Hepatocyte (in vitro differentiated cells): ENCODE results near the gene NADSYN1. TPM values are rescaled to one million over a fixed set of nuclear protein-coding genes. Genes with fewer than 3 reads are reported as not detected.
A peak's percentile ranks its signal among the peaks of the same experiment; 100 is the strongest.

Source experiments
- DNase-seq: peaks from one replicate; pipeline ENCODE4 v3.0.0-alpha.2; 2016; ENCODE audit warnings: low spot score
- H2AFZ ChIP-seq: fragments of 200-600 bp; sonication (generic); 2 replicates; pipeline ENCODE4 v1.6.0; 2016; ENCODE audit warnings: antibody characterized with exemption, mild to moderate bottlenecking
- H3K27ac ChIP-seq: fragments of 200-600 bp; sonication (generic); 2 replicates; pipeline ENCODE4 v1.5.1; 2016; ENCODE audit warnings: mild to moderate bottlenecking
- H3K27me3 ChIP-seq: fragments of 200-600 bp; sonication (generic); 2 replicates; pipeline ENCODE4 v1.6.1; 2016
- H3K36me3 ChIP-seq: fragments of 200-600 bp; sonication (generic); replicated peaks from 2 replicates; pipeline ENCODE4 v1.5.1; 2016; ENCODE audit warnings: low read depth; ENCODE audit not compliant: insufficient read depth
- H3K4me1 ChIP-seq: fragments of 200-600 bp; sonication (generic); 2 replicates; pipeline ENCODE4 v1.5.1; 2016; ENCODE audit warnings: mild to moderate bottlenecking, moderate library complexity; ENCODE audit not compliant: insufficient read depth
- H3K4me2 ChIP-seq: fragments of 200-600 bp; sonication (generic); 2 replicates; pipeline ENCODE4 v1.6.0; 2016
- H3K4me3 ChIP-seq: fragments of 200-600 bp; sonication (generic); 2 replicates; pipeline ENCODE4 v1.5.1; 2016; ENCODE audit warnings: mild to moderate bottlenecking
- H3K79me2 ChIP-seq: fragments of 200-600 bp; sonication (generic); 2 replicates; pipeline ENCODE4 v1.6.0; 2017; ENCODE audit warnings: mild to moderate bottlenecking
- H3K9me2 ChIP-seq: fragments of 200-600 bp; sonication (generic); replicated peaks from 2 replicates; pipeline ENCODE4 v1.6.0; 2017; ENCODE audit warnings: mild to moderate bottlenecking; ENCODE audit not compliant: insufficient read depth
- H3K9me3 ChIP-seq: fragments of 200-600 bp; sonication (generic); 2 replicates; pipeline ENCODE4 v1.5.1; 2016; ENCODE audit warnings: low read depth, mild to moderate bottlenecking
- H4K20me1 ChIP-seq: fragments of 200-600 bp; sonication (generic); 2 replicates; pipeline ENCODE4 v1.6.0; 2016; ENCODE audit warnings: mild to moderate bottlenecking; ENCODE audit not compliant: insufficient read depth, poor library complexity, severe bottlenecking
- CTCF ChIP-seq: fragments of 200-600 bp; sonication (generic); IDR thresholded peaks from 2 replicates; pipeline ENCODE4 v1.5.1; 2016; ENCODE audit warnings: antibody characterized with exemption, mild to moderate bottlenecking; ENCODE audit not compliant: poor library complexity
- EZH2 ChIP-seq: fragments of 200-600 bp; sonication (generic); IDR thresholded peaks from 2 replicates; pipeline ENCODE4 v1.6.1; 2016; ENCODE audit warnings: antibody characterized with exemption, mild to moderate bottlenecking, borderline replicate concordance
- EZH2phosphoT487 ChIP-seq: fragments of 200-600 bp; sonication (generic); IDR thresholded peaks from one replicate; pipeline ENCODE4 v1.6.1; 2018; ENCODE audit warnings: antibody characterized with exemption, mild to moderate bottlenecking, low read depth, moderate library complexity; ENCODE audit not compliant: unreplicated experiment, severe bottlenecking
- WGBS: methylation state at CpG from one replicate; pipeline ENCODE4 v1.1.6; 2016; ENCODE audit warnings: low lambda C conversion rate; ENCODE audit errors: missing lambda C conversion rate; 5-methylcytosine and 5-hydroxymethylcytosine counted together
- polyA plus RNA-seq: library from polyadenylated mRNA; unstranded; fragments of >200 nt; fragmentation: Nextera tagmentation; extraction: Ambion mirVana; gene quantifications from 2 replicates; pipeline ENCODE4 v1.2.1, GENCODE V29; 2016
- total RNA-seq: library from RNA; depleted of rRNA; stranded (reverse); fragments of >200 nt; gene quantifications from 2 replicates; pipeline ENCODE4 v1.2.3, GENCODE V29; 2014

Gene NADSYN1
- total and polyA plus RNA-seq, 2 experiments from 2014 or later = 42.0 to 43.7 TPM

GRCh38 chr11:71432761-71433647 lies 20.0 kb upstream of the NADSYN1 start:
- 90% methylated on average over 7 of the region's 7 CpGs for WGBS
- H3K9me2 ChIP-seq = no peaks in the 10 kb centered on the region
- H3K79me2 ChIP-seq = no peaks in the 10 kb centered on the region
- H3K4me2 ChIP-seq = peak overlapping the region; percentile 42
- H3K36me3 ChIP-seq = no peaks in the 10 kb centered on the region
- peak overlapping the region; percentile 83 for H3K27ac ChIP-seq
- H3K27me3 ChIP-seq = no peaks in the 10 kb centered on the region
- H4K20me1 ChIP-seq = no peaks in the 10 kb centered on the region
- no peaks in the 10 kb centered on the region for H3K9me3 ChIP-seq
- no peak overlapping the region for H2AFZ ChIP-seq
- no peak for DNase-seq
- no peak overlapping the region for H3K4me3 ChIP-seq
- TF ChIP-seq CTCF = no peak
- TF ChIP-seq EZH2phosphoT487 = no peak
- TF ChIP-seq EZH2 = no peak
- H3K4me1 ChIP-seq = peaks cover 18% of the 10 kb centered on the region

GRCh38 chr11:71433648-71434450 lies 19.2 kb upstream of the NADSYN1 start:
- no peaks in the 10 kb centered on the region for H3K36me3 ChIP-seq
- H3K4me3 ChIP-seq = no peak overlapping the region
- peak; percentile 77 for DNase-seq
- H3K9me3 ChIP-seq = no peaks in the 10 kb centered on the region
- TF ChIP-seq EZH2phosphoT487 (no peak), EZH2 (no peak)
- no peaks in the 10 kb centered on the region for H3K79me2 ChIP-seq
- H3K27me3 ChIP-seq = no peaks in the 10 kb centered on the region
- peak overlapping the region; percentile 83 for H3K27ac ChIP-seq
- no peak overlapping the region for H3K4me2 ChIP-seq
- H3K4me1 ChIP-seq = peaks cover 18% of the 10 kb centered on the region
- H2AFZ ChIP-seq = no peak overlapping the region
- no peaks in the 10 kb centered on the region for H3K9me2 ChIP-seq
- WGBS = 87% methylated on average over 18 of the region's 19 CpGs
- no peaks in the 10 kb centered on the region for H4K20me1 ChIP-seq

- no peaks in the 10 kb centered on the region for H3K36me3 ChIP-seq
- WGBS = 93% methylated on average over 18 of the region's 18 CpGs
- DNase-seq = no peak
Observed at GRCh38 chr11:71434576-71435130, 18.4 kb upstream of the NADSYN1 start.

More at GRCh38 chr11:71434576-71435130, 18.4 kb upstream of the NADSYN1 start:
- no peaks in the 10 kb centered on the region for H3K9me2 ChIP-seq
- peaks cover 18% of the 10 kb centered on the region for H3K4me1 ChIP-seq
- H2AFZ ChIP-seq = no peak overlapping the region
- no peak overlapping the region for H3K4me3 ChIP-seq
- peak overlapping the region; percentile 83 for H3K27ac ChIP-seq
- H3K9me3 ChIP-seq = no peaks in the 10 kb centered on the region
- H3K79me2 ChIP-seq = no peaks in the 10 kb centered on the region
- TF ChIP-seq EZH2 (no peak), EZH2phosphoT487 (no peak), CTCF (no peak)
- H3K4me2 ChIP-seq = no peak overlapping the region
- no peaks in the 10 kb centered on the region for H4K20me1 ChIP-seq
- no peaks in the 10 kb centered on the region for H3K27me3 ChIP-seq
